ENCODE data around the gene MATCAP1.

The MATCAP1 gene

DNA sequence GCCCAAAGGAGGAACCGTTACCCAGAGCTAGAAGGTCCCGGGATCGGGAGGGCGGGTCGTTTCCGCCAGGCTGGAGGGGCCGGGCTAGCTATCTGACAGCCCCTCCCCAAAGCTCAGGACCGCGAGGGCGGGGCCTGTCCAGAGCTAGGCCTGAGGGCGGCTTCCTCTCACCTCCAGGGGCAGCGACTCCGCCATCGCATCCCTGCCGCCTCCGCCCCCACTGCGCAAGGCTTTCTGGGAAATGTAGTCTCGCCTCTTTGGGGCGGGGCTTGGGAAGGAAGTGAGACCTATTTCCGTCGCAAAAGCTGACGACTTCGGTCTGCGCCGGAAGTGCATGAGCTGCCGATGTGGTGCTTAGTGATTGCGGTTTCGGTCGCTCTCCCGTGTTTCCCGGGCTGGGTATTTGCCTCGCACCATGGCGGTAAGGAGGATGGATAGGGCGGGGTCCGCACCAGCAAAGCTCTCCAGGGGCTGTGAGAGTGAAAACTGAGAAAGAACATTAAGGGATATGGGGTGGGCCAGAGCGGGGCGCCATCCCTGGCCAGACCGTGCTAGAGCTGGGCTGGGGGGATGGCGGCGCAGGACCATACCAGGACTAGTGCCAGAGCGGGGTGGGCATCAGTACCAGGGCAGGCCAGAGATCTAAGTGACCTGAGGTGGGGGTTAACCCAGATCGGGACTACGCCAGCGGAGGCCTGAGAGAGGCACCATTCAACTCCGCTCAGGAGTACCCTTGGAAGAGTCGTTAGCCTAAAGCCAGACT lies 43.2 kb upstream of the MATCAP1 start, which contains the start of gene TMEM208:
Gene TMEM208, plus strand, starts transcription at position 327 of the 763 bp plus-strand sequence. Its CDS starts 89 bp downstream, at position 416.
- H3K9ac ChIP-seq (ENCODE audit: low read length): peak within 1 kb of the TSS; percentile 92
- no peaks in the 10 kb centered on the region; the same call in 1 of the 2 replicates for H3F3A ChIP-seq (ENCODE audit: insufficient read depth, low read length)
- peak within 1 kb of the TSS; percentile 91 for H3K4me2 ChIP-seq (ENCODE audit: low read depth, low read length)
- H3K9me3 ChIP-seq (replicated peaks; ENCODE audit: insufficient read depth, low read length): no peaks in the 10 kb centered on the region
- peak within 1 kb of the TSS; percentile 54 for H2AFZ ChIP-seq (ENCODE audit: low read length)
- H3K36me3 ChIP-seq (replicated peaks; ENCODE audit: insufficient read depth, low read length): no peaks in the 10 kb centered on the region; the same call in 1 of the 2 replicates
- peaks cover 12% of the 10 kb centered on the region for H3K4me1 ChIP-seq (ENCODE audit: low read length)
- H3K4me3 ChIP-seq (ENCODE audit: low read length): peak within 1 kb of the TSS; percentile 96
- DNase-seq: peak; percentile 99
- H3K27me3 ChIP-seq (replicated peaks; ENCODE audit: insufficient read depth, low read length): no peaks in the 10 kb centered on the region
- peak within 1 kb of the TSS; percentile 50; the same call in 1 of the 2 replicates for H3K27ac ChIP-seq (ENCODE audit: low read length)
- no peaks in the 10 kb centered on the region for H3K9me2 ChIP-seq (replicated peaks; ENCODE audit: insufficient read depth, low read length)
- peaks cover 31% of the 10 kb centered on the region for H3K79me2 ChIP-seq (ENCODE audit: low read length)
- TF ChIP-seq EZH2 (optimal IDR thresholded peaks at IDR 0.05; ENCODE audit: low read depth, low read length) (no peak), EZH2phosphoT487 (IDR thresholded peaks at IDR 0.05; ENCODE audit: low read length) (no peak)
- TF ChIP-seq, protein P1, sequence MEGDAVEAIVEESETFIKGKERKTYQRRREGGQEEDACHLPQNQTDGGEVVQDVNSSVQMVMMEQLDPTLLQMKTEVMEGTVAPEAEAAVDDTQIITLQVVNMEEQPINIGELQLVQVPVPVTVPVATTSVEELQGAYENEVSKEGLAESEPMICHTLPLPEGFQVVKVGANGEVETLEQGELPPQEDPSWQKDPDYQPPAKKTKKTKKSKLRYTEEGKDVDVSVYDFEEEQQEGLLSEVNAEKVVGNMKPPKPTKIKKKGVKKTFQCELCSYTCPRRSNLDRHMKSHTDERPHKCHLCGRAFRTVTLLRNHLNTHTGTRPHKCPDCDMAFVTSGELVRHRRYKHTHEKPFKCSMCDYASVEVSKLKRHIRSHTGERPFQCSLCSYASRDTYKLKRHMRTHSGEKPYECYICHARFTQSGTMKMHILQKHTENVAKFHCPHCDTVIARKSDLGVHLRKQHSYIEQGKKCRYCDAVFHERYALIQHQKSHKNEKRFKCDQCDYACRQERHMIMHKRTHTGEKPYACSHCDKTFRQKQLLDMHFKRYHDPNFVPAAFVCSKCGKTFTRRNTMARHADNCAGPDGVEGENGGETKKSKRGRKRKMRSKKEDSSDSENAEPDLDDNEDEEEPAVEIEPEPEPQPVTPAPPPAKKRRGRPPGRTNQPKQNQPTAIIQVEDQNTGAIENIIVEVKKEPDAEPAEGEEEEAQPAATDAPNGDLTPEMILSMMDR (IDR thresholded peaks at IDR 0.05; ENCODE audit: low read length): peak; percentile 21
- no peaks in the 10 kb centered on the region for H4K20me1 ChIP-seq (ENCODE audit: insufficient read depth, low read length)

DNA sequence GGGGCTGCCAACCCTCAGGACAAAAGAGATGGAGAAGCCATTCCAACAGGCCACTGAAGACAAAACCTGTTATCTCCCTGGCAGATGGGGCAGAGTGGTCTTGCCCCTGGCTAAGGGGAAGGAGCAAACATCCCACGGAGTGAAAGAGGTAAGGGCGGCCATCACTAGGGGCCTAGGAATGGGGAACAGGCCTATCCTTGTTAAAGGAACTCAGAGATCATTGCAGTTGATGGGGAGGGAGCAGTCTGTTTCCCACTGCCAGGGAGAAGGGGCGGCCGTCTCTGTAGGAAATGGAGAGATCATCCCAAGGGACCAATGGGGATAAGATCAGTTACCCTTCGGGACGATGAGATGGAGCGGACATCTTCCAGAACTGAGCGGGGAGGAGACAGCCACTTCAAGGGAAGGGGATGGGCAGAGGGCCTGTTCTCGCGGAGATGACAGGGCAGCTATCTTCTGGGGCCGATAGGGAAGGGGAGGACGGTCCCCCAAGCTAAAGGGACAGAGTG lies 42.6 kb upstream of the MATCAP1 start:
- no peaks in the 10 kb centered on the region for H4K20me1 ChIP-seq (ENCODE audit: insufficient read depth, low read length)
- no peak for DNase-seq
- H3K4me3 ChIP-seq (ENCODE audit: low read length): peak overlapping the region; percentile 96
- no peak overlapping the region for H3K27ac ChIP-seq (ENCODE audit: low read length)
- H3K9me3 ChIP-seq (replicated peaks; ENCODE audit: insufficient read depth, low read length): no peaks in the 10 kb centered on the region
- no peaks in the 10 kb centered on the region for H3K27me3 ChIP-seq (replicated peaks; ENCODE audit: insufficient read depth, low read length)
- peaks cover 31% of the 10 kb centered on the region for H3K79me2 ChIP-seq (ENCODE audit: low read length)
- peak overlapping the region; percentile 52 for H2AFZ ChIP-seq (ENCODE audit: low read length)
- H3K9ac ChIP-seq (ENCODE audit: low read length): peak overlapping the region; percentile 29; the same call in 1 of the 2 replicates
- peak overlapping the region; percentile 90 for H3K4me2 ChIP-seq (ENCODE audit: low read depth, low read length)
- no peaks in the 10 kb centered on the region; the same call in 1 of the 2 replicates for H3F3A ChIP-seq (ENCODE audit: insufficient read depth, low read length)
- TF ChIP-seq EZH2 (optimal IDR thresholded peaks at IDR 0.05; ENCODE audit: low read depth, low read length): no peak
- TF ChIP-seq, protein P1 (IDR thresholded peaks at IDR 0.05; ENCODE audit: low read length): no peak
- TF ChIP-seq EZH2phosphoT487 (IDR thresholded peaks at IDR 0.05; ENCODE audit: low read length): no peak
- no peaks in the 10 kb centered on the region; the same call in 1 of the 2 replicates for H3K36me3 ChIP-seq (replicated peaks; ENCODE audit: insufficient read depth, low read length)
- H3K4me1 ChIP-seq (ENCODE audit: low read length): peaks cover 12% of the 10 kb centered on the region
- H3K9me2 ChIP-seq (replicated peaks; ENCODE audit: insufficient read depth, low read length): no peaks in the 10 kb centered on the region

DNA sequence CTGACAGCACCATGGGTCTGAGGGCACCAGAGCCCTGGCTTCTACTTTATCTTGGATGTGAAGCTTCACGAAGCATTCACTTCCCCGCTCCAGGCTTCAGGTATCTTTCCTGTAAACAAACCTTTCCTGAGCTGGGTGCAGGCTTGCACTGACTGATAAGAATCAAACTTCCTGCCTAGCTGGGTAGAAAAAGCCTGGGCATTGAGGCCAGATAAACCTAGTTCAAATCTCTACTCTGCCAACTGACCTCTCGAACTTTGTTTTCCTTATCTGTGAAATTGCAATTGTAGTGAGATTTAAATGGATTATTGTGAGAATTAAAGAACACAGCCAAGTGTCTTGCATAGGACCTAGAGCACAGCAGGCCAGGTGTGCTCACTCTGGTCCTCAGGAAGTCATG lies 40.2 kb upstream of the MATCAP1 start:
- Histone ChIP-seq H3K4me2 (ENCODE audit: low read depth, low read length) (no peak overlapping the region), H3K4me1 (ENCODE audit: low read length) (peaks cover 12% of the 10 kb centered on the region), H3K36me3 (replicated peaks; ENCODE audit: insufficient read depth, low read length) (no peaks in the 10 kb centered on the region; the same call in 1 of the 2 replicates)

More for the DNA sequence above, 40.2 kb upstream of the MATCAP1 start:
- Histone ChIP-seq H2AFZ (ENCODE audit: low read length) (no peak overlapping the region), H3K9me3 (replicated peaks; ENCODE audit: insufficient read depth, low read length) (no peaks in the 10 kb centered on the region), H3K79me2 (ENCODE audit: low read length) (peaks cover 21% of the 10 kb centered on the region), H3K27ac (ENCODE audit: low read length) (no peak overlapping the region), H3K4me3 (ENCODE audit: low read length) (no peak overlapping the region), H3F3A (ENCODE audit: insufficient read depth, low read length) (no peaks in the 10 kb centered on the region), H3K27me3 (replicated peaks; ENCODE audit: insufficient read depth, low read length) (no peaks in the 10 kb centered on the region), H4K20me1 (ENCODE audit: insufficient read depth, low read length) (no peaks in the 10 kb centered on the region), H3K9ac (ENCODE audit: low read length) (no peak overlapping the region), H3K9me2 (replicated peaks; ENCODE audit: insufficient read depth, low read length) (no peaks in the 10 kb centered on the region)
- TF ChIP-seq, protein P1 (IDR thresholded peaks at IDR 0.05; ENCODE audit: low read length): no peak
- TF ChIP-seq EZH2phosphoT487 (IDR thresholded peaks at IDR 0.05; ENCODE audit: low read length) (no peak), EZH2 (optimal IDR thresholded peaks at IDR 0.05; ENCODE audit: low read depth, low read length) (no peak)
- no peak for DNase-seq

All from MM.1S (cell line).